HG03571 (cell line): Measurements from ENCODE around the gene HOXD10.

Experiments used
- ATAC-seq: cut with Tn5 transposase; IDR thresholded peaks from one replicate; pipeline ENCODE4 v1.9.1; 2021; ENCODE audit not compliant: unreplicated experiment

The HOXD10 gene

GRCh38 chr2:176133389-176133788, 16.8 kb downstream of the HOXD10 start:
- ATAC-seq = no peak

- ATAC-seq = no peak
Observed at GRCh38 chr2:176134035-176134434, 17.5 kb downstream of the HOXD10 start.

- ATAC-seq = no peak
Observed at GRCh38 chr2:176135035-176135440, 18.5 kb downstream of the HOXD10 start.

- ATAC-seq = no peak
Observed at GRCh38 chr2:176136374-176137251, 20.0 kb downstream of the HOXD10 start.

GRCh38 chr2:176137252-176137580, 20.6 kb downstream of the HOXD10 start:
- ATAC-seq = no peak

- no peak for ATAC-seq
Observed at GRCh38 chr2:176137906-176138305, 21.3 kb downstream of the HOXD10 start.

GRCh38 chr2:176138526-176138922, 21.9 kb downstream of the HOXD10 start:
- no peak for ATAC-seq

GRCh38 chr2:176138923-176139660, 22.5 kb downstream of the HOXD10 start:
- ATAC-seq = no peak

- no peak for ATAC-seq
Observed at GRCh38 chr2:176139661-176140512, 23.3 kb downstream of the HOXD10 start.

- peak; percentile 93 for ATAC-seq
Observed at GRCh38 chr2:176140513-176141317, 24.1 kb downstream of the HOXD10 start.

GRCh38 chr2:176142281-176142680, 25.7 kb downstream of the HOXD10 start:
- no peak for ATAC-seq

GRCh38 chr2:176145085-176145969, 28.7 kb downstream of the HOXD10 start:
- ATAC-seq = no peak

GRCh38 chr2:176146101-176146500, 29.5 kb downstream of the HOXD10 start:
- ATAC-seq = no peak

GRCh38 chr2:176146645-176147044, 30.1 kb downstream of the HOXD10 start:
- ATAC-seq = no peak

GRCh38 chr2:176147210-176147799, 30.7 kb downstream of the HOXD10 start:
- ATAC-seq = no peak

- no peak for ATAC-seq
Observed at GRCh38 chr2:176147800-176148496, 31.4 kb downstream of the HOXD10 start.

- no peak for ATAC-seq
Observed at GRCh38 chr2:176148751-176149421, 32.3 kb downstream of the HOXD10 start.

- ATAC-seq = no peak
Observed at GRCh38 chr2:176149481-176149938, 32.9 kb downstream of the HOXD10 start.
